ENCODE measurements around the gene UROD.
"Not testable (repeated sequence)": the region's sequence is repeated elsewhere in the genome, so short reads cannot be mapped to it uniquely, and the experiment has no call there.

The UROD gene

GRCh38 chr1:45043094-45043493 is 31.0 kb downstream of the UROD start:
- DNase-seq (ENCODE audit: low read depth, low spot score), result no peak
- ChIA-PET CTCF (interaction anchor here (2.1 kb wide), 1 partner anchor 29 kb away, joined by 5 read pairs; no protein-coding TSS in a partner anchor), POLR2A (interaction anchor here (0.6 kb wide), 1 partner anchor 135 kb away, joined by 3 read pairs; no protein-coding TSS in a partner anchor)
- TF ChIP-seq, protein P1, sequence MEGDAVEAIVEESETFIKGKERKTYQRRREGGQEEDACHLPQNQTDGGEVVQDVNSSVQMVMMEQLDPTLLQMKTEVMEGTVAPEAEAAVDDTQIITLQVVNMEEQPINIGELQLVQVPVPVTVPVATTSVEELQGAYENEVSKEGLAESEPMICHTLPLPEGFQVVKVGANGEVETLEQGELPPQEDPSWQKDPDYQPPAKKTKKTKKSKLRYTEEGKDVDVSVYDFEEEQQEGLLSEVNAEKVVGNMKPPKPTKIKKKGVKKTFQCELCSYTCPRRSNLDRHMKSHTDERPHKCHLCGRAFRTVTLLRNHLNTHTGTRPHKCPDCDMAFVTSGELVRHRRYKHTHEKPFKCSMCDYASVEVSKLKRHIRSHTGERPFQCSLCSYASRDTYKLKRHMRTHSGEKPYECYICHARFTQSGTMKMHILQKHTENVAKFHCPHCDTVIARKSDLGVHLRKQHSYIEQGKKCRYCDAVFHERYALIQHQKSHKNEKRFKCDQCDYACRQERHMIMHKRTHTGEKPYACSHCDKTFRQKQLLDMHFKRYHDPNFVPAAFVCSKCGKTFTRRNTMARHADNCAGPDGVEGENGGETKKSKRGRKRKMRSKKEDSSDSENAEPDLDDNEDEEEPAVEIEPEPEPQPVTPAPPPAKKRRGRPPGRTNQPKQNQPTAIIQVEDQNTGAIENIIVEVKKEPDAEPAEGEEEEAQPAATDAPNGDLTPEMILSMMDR (IDR thresholded peaks at IDR 0.05; ENCODE audit: insufficient read depth, low read length, missing control alignments), result no peak
- no peak overlapping the region for H3K4me3 ChIP-seq (ENCODE audit: low read depth, low read length)

GRCh38 chr1:45044916-45045315 is 32.9 kb downstream of the UROD start:
- CTCF ChIA-PET, result no interaction called here

DNA sequence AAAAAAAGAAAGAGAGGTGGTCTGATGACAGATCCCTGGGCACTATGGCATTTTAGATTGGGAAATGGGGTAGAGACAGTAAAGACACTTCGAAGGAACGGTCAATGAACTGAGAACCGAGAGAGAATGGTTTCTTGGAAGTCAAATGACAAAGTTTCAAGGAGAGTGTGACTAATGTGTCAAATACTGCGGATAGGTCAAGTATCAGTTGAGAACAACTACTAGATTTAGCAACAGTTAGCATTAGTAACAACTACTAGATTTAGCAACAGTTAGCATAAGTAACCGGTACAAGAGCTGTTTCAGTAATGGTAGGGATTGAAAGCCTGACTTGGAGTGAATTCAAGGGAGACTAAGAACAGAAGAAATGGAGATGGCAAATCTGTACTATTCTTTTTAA is 35.0 kb downstream of the UROD start:
- no peak overlapping the region for H3K4me3 ChIP-seq (ENCODE audit: low read depth, low read length)
- TF ChIP-seq, protein P1 (IDR thresholded peaks at IDR 0.05; ENCODE audit: insufficient read depth, low read length, missing control alignments), result no peak
- ChIA-PET CTCF (no interaction called here), POLR2A (no interaction called here)
- no peak for DNase-seq (ENCODE audit: low read depth, low spot score)

More at GRCh38 chr1:45044916-45045315, 32.9 kb downstream of the UROD start:
- H3K4me3 ChIP-seq (ENCODE audit: low read depth, low read length), result no peak overlapping the region
- TF ChIP-seq, protein P1 (IDR thresholded peaks at IDR 0.05; ENCODE audit: insufficient read depth, low read length, missing control alignments), result no peak
- DNase-seq (ENCODE audit: low read depth, low spot score), result no peak
- POLR2A ChIA-PET, result no interaction called here

GRCh38 chr1:45051005-45051772 is 39.1 kb downstream of the UROD start:
- ChIA-PET POLR2A (no interaction called here), CTCF (interaction anchor here (0.6 to 1.3 kb wide), 2 partner anchors 32 to 37 kb away, joined by 3 to 4 read pairs; no protein-coding TSS in a partner anchor)
- no peak for DNase-seq (ENCODE audit: low read depth, low spot score)
- no peak overlapping the region for H3K4me3 ChIP-seq (ENCODE audit: low read depth, low read length)
- TF ChIP-seq, protein P1 (IDR thresholded peaks at IDR 0.05; ENCODE audit: insufficient read depth, low read length, missing control alignments), result no peak

DNA sequence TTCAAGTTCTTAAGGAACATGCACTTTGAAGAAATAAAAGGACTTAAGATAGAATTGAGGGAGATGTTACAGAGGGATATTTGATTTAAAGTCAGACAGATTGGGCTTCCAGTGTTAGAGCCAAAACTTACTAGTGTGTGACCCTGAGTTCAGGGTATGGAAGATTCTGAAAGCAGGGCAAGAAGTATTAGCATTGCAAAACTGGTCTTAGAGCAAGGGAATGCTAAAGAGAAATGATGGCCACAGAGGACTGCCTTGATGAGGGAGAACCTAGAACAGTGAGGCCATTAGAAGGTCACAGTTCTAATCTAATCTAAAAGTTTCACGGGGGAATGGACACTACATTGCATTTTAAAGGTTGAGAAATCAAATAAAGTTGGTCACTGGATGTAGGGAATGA is 45.5 kb downstream of the UROD start:
- no peak for DNase-seq (ENCODE audit: low read depth, low spot score)
- CTCF ChIA-PET, result no interaction called here
- no peak overlapping the region for H3K4me3 ChIP-seq (ENCODE audit: low read depth, low read length)
- POLR2A ChIA-PET, result no interaction called here
- TF ChIP-seq, protein P1 (IDR thresholded peaks at IDR 0.05; ENCODE audit: insufficient read depth, low read length, missing control alignments), result no peak

GRCh38 chr1:45059829-45060228 is 47.8 kb downstream of the UROD start:
- ChIA-PET CTCF (no interaction called here), POLR2A (no interaction called here)
- no peak overlapping the region for H3K4me3 ChIP-seq (ENCODE audit: low read depth, low read length)
- no peak for DNase-seq (ENCODE audit: low read depth, low spot score)
- TF ChIP-seq, protein P1 (IDR thresholded peaks at IDR 0.05; ENCODE audit: insufficient read depth, low read length, missing control alignments), result no peak

DNA sequence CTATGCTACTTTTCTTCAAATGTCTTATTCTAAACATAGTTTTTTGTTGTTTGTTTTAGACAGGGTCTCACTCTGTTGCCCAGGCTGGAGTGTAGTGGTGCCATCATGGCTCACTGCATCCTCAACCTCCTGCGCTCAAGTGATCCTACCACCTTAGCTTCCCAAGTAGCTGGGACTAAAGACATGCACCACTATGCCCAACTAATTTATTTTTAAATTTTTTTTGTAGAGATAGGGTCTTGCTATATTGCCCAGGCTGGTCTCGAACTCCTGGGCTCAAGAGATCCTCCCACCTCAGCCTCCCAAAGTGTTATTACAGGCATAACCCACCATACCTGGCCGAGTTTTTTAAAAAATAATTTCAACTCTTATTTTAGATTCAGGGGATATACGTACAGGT is 50.4 kb downstream of the UROD start:
- DNase-seq (ENCODE audit: low read depth, low spot score); H3K4me3 ChIP-seq (ENCODE audit: low read depth, low read length); POLR2A ChIA-PET; CTCF ChIA-PET: not testable (repeated sequence)

Measured in AG04449 (cell line).